ENCODE measurements around the gene IFNG.

DNA sequence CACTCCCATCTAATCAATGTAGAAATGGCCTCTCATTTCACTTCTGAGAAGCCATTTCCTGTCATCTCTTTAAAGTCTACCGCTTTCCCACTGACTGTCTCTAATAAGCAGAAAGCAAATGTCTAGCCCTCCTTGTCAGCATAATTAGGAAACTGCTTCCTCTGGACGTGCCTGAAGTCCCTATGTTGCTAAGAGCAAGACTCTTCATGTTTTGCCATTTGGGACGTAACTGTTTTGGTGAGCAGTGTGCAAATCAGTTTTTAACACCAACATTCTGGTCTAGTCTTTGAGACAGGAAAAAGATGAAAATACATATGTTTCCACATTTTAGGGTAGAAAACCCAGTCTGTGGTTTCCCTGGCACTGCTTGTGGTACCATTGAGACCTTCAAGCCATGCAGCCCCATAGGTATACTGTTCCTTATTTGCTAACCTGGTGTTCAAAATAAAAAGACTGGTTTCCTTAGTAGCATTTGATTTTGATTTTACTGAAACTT lies 22.2 kb downstream of the IFNG start:
- no peak for TF ChIP-seq POLR2A (IDR thresholded peaks at IDR 0.05; ENCODE audit: low read depth, low read length)
- TF ChIP-seq POLR2AphosphoS5 (IDR thresholded peaks at IDR 0.05; ENCODE audit: low read depth, low read length): no peak
- TF ChIP-seq TAF1 (IDR thresholded peaks at IDR 0.05; ENCODE audit: borderline replicate concordance, low read depth, low read length): no peak
